Measurements from ENCODE around the gene MED26.

MED26 gene

GRCh38 chr19:16612636-16613035, 15.4 kb downstream of the MED26 start:
- peak; percentile 22 to 60 (median 48) for DNase-seq

- no peak for DNase-seq
These were observed 16.9 kb downstream of the MED26 start for GRCh38 chr19:16611121-16611520.

DNA sequence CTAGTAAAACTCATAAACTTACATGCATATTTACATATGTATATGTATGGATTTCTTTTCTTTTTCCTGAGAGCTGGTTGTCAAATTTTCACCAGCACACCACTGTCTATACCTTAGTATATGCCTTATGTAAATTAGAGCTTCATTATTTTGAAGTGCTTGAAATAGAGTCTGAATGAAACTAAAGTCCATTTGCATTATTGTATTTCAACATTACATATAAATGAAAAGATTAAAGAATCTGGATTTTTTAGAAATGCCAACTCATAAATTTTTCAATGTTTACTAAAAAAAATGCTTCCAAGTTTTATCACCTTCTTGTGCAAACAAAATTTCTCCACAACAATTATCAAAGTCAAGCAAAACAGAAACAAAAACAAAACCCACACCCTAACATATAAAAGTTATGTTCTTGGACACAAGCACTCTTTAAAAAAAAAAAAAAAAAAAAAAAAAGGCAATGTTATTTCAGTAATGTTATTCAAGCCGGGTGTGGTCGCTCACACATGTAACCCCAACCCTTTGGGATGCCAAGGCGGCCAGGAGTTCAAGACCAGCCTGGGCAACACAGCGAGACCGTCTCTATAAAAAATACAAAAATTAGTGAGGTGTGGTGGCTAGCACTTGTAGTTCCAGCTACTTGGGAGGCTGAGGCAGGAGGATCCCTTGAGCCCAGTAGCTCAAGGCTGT, 18.3 kb downstream of the MED26 start:
- no peak for DNase-seq

GRCh38 chr19:16608290-16608739, 19.7 kb downstream of the MED26 start:
- DNase-seq = peak; percentile 63 to 84 (median 70)

DNA sequence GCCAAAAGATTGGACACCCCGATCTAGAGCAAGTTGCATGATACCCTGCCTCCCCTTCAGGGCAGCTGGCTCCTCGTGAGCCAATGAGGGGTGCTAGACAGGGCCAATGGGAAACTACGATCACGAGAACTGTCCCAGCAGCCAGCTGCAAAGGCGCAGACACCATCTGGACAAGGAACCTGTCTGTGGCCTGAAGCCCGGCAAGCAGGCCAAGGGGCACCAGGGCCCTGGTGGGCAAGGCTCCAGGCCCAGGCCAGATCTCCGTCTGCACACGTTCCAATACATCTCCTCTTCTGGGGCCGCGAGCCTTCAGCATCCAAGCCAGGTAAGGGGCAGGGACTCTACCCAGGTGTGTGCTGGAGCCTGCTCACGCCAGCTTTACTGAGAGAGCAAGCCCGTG, 20.2 kb downstream of the MED26 start:
- no peak for DNase-seq

GRCh38 chr19:16605553-16605994, 22.4 kb downstream of the MED26 start:
- DNase-seq = no peak

DNA sequence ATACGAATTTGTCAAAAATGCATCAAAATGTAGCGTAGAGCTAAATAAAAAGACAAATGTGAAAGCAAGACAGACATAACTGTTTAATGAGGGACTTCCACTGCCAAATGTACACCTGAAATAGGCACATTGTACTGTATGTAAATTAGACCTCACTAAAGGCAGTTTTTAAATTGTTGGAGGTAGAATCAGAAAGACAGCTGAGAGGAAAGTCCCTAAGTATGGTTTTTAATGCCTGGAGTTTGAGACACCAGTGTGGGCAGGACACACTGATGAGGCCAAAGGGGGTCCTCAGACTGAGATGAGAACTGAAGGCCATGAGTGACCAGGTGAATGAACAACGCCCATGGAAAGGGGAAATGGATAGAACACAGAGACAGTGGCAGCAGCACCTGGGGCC, 22.9 kb downstream of the MED26 start:
- DNase-seq = no peak

GRCh38 chr19:16604615-16605014, 23.4 kb downstream of the MED26 start:
- no peak for DNase-seq

- DNase-seq = no peak
These were observed 24.9 kb downstream of the MED26 start for GRCh38 chr19:16603090-16603489.

GRCh38 chr19:16601378-16602052, 26.5 kb downstream of the MED26 start:
- no peak for DNase-seq

- DNase-seq = no peak
These were observed 27.2 kb downstream of the MED26 start for GRCh38 chr19:16600824-16601223.

DNA sequence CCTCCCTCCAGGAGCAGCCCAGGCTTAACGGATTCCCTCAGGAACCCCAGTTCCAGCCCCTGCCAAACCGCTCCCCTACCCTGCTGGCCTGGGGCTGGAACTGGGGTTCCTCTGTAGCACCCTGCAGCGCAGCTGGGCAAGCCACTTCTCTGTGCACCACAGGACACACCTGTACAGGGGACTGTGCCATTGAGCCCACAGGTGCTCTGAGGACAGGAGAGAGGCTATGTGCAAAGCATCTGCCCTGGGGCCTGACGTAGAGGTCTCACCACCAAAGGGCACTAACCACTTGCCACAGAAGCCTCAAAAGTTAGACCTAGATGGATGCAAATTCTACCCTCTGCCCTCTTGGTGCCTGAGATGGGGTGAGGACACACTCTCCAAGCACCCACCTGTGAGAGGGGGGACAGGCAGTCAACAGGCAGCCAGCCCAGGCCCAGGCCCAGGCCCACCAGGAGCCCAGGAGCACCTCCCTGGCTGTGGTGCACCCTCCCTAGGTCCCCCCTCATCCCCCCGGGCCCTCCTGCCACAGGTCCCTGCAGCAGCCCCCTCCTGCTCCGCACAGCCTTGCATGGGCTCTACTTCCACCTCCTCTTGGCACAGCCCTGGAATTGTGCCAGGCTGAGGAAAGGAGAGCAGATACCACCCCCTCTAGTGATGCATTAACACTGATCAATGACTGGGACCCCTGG, 28.2 kb downstream of the MED26 start:
- DNase-seq = no peak

GRCh38 chr19:16598848-16599247, 29.2 kb downstream of the MED26 start:
- no peak for DNase-seq

DNA sequence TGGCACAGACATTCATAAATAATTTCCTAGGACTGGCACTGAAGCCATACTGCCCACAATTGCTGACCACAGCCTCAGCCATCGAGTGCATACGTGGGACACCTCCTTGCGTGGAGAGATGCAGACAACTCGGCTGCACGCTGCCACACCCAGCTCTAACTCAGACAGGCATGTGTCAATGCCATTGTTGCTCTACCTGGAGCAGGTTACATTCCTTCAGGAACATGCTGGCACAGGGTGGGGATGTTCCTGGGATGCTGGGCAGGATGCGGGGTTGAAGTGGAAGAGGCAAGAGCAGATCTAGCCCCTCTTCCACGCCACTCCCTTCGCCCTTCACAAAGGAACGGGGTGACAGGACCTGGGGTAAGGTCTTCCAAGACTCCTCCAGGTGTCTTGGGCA, 31.6 kb downstream of the MED26 start:
- no peak for DNase-seq

DNA sequence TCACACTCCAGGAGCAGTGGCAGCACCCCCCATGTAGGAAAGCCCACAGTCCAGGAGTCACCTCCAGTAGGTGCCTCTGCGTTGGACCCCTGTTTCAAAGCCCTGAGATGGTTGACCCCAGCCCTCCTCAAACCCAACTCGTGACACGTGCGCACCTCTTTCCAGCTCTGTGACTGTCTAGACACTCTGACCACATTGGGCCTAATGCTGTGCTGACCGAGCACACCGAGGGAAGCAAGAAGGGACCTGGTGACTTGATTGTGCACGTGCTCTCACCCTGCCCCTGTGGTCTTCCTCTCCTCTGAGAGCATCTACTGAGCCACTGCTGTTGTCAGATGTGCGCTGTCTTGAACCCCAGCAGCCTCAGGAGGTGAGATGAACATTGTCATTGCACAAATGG, 32.9 kb downstream of the MED26 start:
- DNase-seq = no peak

- DNase-seq = peak; percentile 22 to 40 (median 30)
These were observed 33.3 kb downstream of the MED26 start for GRCh38 chr19:16594681-16595091.

- DNase-seq = peak; percentile 44 to 71 (median 60)
These were observed 33.8 kb downstream of the MED26 start for GRCh38 chr19:16594131-16594586.

- DNase-seq = no peak
These were observed 34.8 kb downstream of the MED26 start for GRCh38 chr19:16593181-16593580.

DNA sequence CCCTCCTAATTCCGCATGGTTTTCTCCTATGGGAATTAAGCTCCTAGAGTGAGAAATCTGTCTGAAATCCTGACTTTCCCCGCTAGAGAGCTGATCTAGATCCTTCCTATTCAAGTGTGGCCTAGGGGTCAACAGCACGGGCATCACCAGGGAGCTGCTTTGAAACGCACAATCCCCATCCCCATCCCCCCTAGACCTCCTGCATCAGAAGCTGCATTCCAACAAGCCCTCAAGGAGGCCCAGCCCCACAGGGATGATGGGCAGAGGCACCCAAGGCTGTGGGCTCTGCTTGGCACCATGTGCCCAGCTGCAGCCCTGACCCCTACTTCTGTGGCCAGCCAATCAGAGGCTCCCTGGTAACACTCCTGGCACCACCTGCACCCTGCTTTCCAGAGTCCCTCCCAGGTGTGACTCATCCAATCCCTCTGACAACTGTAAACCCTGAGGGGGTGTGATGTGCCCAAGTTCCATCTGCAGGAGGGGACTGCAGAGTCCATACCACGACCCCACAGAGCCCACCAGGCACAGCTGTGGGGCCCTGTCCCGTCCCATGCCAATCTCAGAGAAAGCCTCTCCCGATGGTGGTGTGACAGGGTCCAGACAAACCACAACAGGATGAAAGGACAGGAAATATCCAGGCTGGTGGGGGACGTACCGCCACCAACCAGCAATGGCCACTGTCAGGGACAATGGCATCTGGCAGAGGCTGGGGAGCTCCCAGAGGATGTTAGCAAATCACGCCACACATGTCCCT, 36.0 kb downstream of the MED26 start:
- DNase-seq = no peak

DNA sequence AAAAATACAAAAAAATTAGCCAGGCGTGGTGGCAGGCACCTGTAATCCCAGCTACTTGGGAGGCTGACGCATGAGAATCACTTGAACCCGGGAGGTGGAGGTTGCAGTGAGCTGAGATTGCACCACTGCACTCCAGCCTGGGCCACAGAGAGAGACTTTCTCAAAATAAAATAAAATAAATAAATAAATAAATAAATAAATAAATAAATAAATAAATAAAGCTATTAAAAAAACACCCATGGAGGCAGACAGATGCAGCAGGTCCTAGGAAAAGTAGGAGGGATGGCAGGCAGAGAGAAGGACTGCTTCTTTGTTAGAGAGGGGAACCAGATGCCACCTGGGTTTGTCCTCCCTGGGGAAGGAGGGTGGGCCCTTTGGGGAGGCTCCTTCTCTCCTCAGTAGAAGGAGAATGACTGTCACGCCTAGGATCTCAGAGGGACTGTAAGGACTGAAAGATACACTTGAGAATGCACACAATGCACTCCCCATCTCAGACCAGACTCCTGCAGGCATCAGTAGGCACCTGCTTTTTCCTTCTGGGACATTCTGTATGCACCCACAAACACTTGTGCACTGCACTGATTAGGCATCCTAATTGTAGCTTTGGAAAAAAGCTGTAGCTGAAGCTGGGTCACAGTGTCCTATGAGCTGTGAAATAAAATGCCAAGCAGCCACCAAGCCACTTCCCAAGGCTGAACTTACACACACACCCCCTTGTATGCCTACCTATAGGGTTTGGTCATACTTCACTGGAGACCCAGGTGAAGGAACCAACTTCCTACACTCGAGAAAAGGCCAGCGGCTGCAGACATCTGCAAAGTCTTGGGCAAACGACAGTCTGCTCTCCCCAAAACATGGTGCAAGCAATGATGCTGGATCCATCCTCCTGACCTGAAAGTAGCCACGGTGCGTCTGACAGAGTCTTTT, 36.9 kb downstream of the MED26 start:
- DNase-seq = no peak

DNA sequence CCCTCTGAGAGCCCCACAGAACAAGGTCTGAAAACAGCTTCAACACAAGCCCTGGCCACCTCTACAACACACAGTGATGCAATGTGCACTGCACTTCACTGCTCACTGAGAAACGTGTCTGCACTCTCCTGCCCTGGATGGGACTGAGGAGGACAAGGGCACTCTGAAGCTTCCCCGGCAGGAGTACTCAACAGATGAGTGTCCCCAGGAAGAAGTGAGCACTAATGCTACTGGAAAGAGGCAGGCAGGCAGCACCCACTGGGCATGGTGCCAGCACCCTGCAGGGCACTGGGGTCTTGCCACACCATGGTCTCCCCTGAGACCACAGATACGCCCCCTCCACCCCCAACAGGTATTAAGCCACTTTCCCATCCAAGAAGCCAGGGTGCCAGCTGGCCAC, 38.1 kb downstream of the MED26 start:
- no peak for DNase-seq
